Calu3 (cell line): Measurements from ENCODE around the gene WNT7B. TPM values are rescaled to one million over a fixed set of nuclear protein-coding genes. Genes with fewer than 3 reads are reported as not detected.

Experiments used
- BruUV-seq: library from RNA; stranded (reverse); fragments of 400-500 nt; replicated peaks from 2 replicates; lab custom pipeline; 2021; lab: Mats Ljungman, UMichigan
- CTCF ChIA-PET: fragments of 300-600 bp; sonication (Branson Sonifier 250); formaldehyde crosslinking; loops from one replicate; lab custom pipeline; 2022; ENCODE audit warnings: antibody characterized with exemption; lab: Charles Lee
- DNase-seq: peaks from one replicate; pipeline ENCODE4 v3.0.0; 2022
- H3K27ac Mint-ChIP-seq: one replicate; pipeline ENCODE4 v1.8.0; 2022; ENCODE audit warnings: mixed read lengths; ENCODE audit not compliant: unreplicated experiment
- H3K27me3 Mint-ChIP-seq: one replicate; pipeline ENCODE4 v1.8.0; 2022; ENCODE audit warnings: mixed read lengths; ENCODE audit not compliant: unreplicated experiment
- H3K36me3 Mint-ChIP-seq: one replicate; pipeline ENCODE4 v1.8.0; 2022; ENCODE audit warnings: mild to moderate bottlenecking, moderate library complexity, mixed read lengths; ENCODE audit not compliant: insufficient read depth, unreplicated experiment
- H3K4me1 Mint-ChIP-seq: one replicate; pipeline ENCODE4 v1.8.0; 2022; ENCODE audit warnings: mild to moderate bottlenecking, low read depth, mixed read lengths; ENCODE audit not compliant: unreplicated experiment
- H3K4me3 Mint-ChIP-seq: one replicate; pipeline ENCODE4 v1.8.0; 2022; ENCODE audit warnings: mild to moderate bottlenecking, low read depth, moderate library complexity, mixed read lengths; ENCODE audit not compliant: unreplicated experiment
- H3K9me3 Mint-ChIP-seq: one replicate; pipeline ENCODE4 v1.8.0; 2022; ENCODE audit warnings: low read depth, mixed read lengths; ENCODE audit not compliant: unreplicated experiment
- CTCF ChIP-seq: fragments of 200-600 bp; IDR thresholded peaks from one replicate; pipeline ENCODE4 v1.8.0; 2022; ENCODE audit warnings: antibody characterized with exemption; ENCODE audit not compliant: unreplicated experiment
- intact Hi-C: fragments of 100-400 bp; cut with micrococcal nuclease; formaldehyde crosslinking; loops from one replicate; pipeline ENCODE4 v1.10.0; 2022; ENCODE audit not compliant: unreplicated experiment
- total RNA-seq: library from RNA; stranded (reverse); gene quantifications from 2 replicates; pipeline ENCODE4 v1.2.3, GENCODE V29; 2022

Gene WNT7B
- total RNA-seq, 1 experiment from 2014 or later: 100.0 TPM

GRCh38 chr22:45889093-45889538, 87.8 kb downstream of the WNT7B start:
- CTCF ChIA-PET: no interaction called here
- H3K4me1 Mint-ChIP-seq: peaks cover 32% of the 10 kb centered on the region
- H3K27ac Mint-ChIP-seq: no peak overlapping the region
- no peaks in the 10 kb centered on the region for H3K9me3 Mint-ChIP-seq
- intact Hi-C loops: no loop called here
- BruUV-seq: no TSS peak
- no peak overlapping the region for H3K4me3 Mint-ChIP-seq
- peaks cover 13% of the 10 kb centered on the region for H3K36me3 Mint-ChIP-seq
- no peak for TF ChIP-seq CTCF
- no peaks in the 10 kb centered on the region for H3K27me3 Mint-ChIP-seq
- no peak for DNase-seq

GRCh38 chr22:45888221-45889092, 88.5 kb downstream of the WNT7B start:
- Mint-ChIP-seq H3K4me3 (no peak overlapping the region), H3K27ac (peak overlapping the region; percentile 78), H3K27me3 (no peaks in the 10 kb centered on the region), H3K36me3 (peaks cover 17% of the 10 kb centered on the region), H3K9me3 (no peaks in the 10 kb centered on the region), H3K4me1 (peaks cover 28% of the 10 kb centered on the region)
- intact Hi-C loops: no loop called here
- CTCF ChIA-PET: interaction anchor here (0.7 kb wide), 1 partner anchor 26 kb away, joined by 3 read pairs; no protein-coding TSS in a partner anchor
- BruUV-seq: no TSS peak
- DNase-seq: no peak
- no peak for TF ChIP-seq CTCF

DNA sequence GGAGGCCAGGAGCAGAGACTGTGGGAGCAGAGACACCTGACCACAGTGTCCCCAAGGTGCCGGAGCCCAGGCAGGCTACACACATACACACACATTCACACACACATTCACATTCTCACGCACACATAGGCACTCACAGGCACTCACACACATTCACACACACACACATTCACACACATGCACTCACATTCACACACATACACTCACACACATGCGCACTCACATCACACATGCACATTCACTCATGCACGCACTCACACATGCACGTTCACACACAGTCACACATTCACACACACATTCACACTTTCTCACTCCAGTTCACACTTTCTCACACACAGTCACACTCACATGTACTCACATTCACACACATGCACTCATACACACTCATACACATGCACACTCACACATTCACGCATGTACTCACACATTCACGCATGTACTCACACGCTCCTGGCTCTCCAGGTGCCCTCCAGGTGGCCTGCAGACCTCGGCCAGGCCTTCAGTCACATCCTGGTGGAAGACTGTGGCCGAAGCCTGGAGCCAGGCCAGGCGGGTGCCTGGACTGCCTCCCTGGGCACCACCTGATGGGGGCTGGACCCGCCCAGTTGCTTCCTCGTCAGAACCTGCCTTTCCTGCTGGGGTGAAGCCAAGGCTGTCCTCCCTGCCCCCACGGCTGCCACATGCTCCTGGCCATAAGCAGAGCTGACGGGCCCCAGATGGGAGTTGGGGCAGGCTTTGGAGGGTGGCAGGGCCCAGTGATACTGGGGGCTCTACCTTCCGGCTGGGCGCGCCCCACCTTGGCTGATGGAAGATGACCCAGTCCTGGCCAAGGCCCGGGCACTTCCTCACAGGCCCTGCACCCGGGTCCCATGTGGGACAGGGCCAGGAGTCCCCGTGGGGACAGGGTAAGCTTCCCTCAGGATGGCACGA, 89.5 kb downstream of the WNT7B start:
- intact Hi-C loops: no loop called here
- H3K36me3 Mint-ChIP-seq: peaks cover 17% of the 10 kb centered on the region
- no TSS peak for BruUV-seq
- H3K4me1 Mint-ChIP-seq: peaks cover 23% of the 10 kb centered on the region
- no peaks in the 10 kb centered on the region for H3K9me3 Mint-ChIP-seq
- peak overlapping the region; percentile 3 for H3K4me3 Mint-ChIP-seq
- DNase-seq: peak; percentile 96
- peak overlapping the region; percentile 1 for H3K27ac Mint-ChIP-seq
- CTCF ChIA-PET: interaction anchor here (0.7 kb wide), 1 partner anchor 25 kb away, joined by 3 read pairs; no protein-coding TSS in a partner anchor
- H3K27me3 Mint-ChIP-seq: no peaks in the 10 kb centered on the region
- no peak for TF ChIP-seq CTCF

GRCh38 chr22:45886540-45886939, 90.4 kb downstream of the WNT7B start:
- Mint-ChIP-seq H3K4me3 (no peak overlapping the region), H3K9me3 (no peaks in the 10 kb centered on the region), H3K36me3 (peaks cover 17% of the 10 kb centered on the region), H3K27ac (no peak overlapping the region), H3K4me1 (peaks cover 23% of the 10 kb centered on the region), H3K27me3 (no peaks in the 10 kb centered on the region)
- CTCF ChIA-PET: no interaction called here
- no TSS peak for BruUV-seq
- intact Hi-C loops: no loop called here
- no peak for TF ChIP-seq CTCF
- DNase-seq: no peak
